22Rv1 (cell line): Measurements from ENCODE around the gene DTD1.

Source experiments
- ZFX ChIP-seq: fragments of 450-650 bp; IDR thresholded peaks from 2 replicates; pipeline ENCODE4 v1.6.1; 2017; ENCODE audit warnings: antibody characterized with exemption, borderline replicate concordance
- TF ChIP-seq, protein P1 (sequence below): fragments of 450-650 bp; IDR thresholded peaks from 2 replicates; pipeline ENCODE4 v1.5.1; 2017; ENCODE audit warnings: mild to moderate bottlenecking

DNA sequence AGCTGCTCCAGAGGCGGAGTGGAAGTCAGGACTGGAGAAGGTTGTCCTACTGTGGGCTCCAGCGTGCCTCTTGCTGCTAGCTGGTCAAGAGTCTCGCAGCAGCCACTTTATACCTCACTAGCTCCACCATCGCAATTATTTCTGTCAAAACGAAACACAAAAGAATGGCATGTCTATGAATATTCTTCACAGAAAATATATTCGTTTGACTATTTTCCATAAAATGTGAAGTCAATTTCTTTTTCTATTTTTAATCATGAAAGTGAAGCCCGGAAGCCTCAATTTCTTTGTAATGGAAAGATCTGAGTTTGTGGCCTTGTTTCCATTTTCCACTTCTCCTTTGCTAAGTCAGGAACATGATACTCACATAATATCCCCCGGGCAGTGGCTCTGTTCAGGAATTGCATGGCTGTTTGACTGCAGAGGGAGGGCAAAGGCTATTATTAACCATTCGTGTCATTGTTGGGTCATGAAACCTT is 51.7 kb downstream of the DTD1 start:
- TF ChIP-seq, protein P1, sequence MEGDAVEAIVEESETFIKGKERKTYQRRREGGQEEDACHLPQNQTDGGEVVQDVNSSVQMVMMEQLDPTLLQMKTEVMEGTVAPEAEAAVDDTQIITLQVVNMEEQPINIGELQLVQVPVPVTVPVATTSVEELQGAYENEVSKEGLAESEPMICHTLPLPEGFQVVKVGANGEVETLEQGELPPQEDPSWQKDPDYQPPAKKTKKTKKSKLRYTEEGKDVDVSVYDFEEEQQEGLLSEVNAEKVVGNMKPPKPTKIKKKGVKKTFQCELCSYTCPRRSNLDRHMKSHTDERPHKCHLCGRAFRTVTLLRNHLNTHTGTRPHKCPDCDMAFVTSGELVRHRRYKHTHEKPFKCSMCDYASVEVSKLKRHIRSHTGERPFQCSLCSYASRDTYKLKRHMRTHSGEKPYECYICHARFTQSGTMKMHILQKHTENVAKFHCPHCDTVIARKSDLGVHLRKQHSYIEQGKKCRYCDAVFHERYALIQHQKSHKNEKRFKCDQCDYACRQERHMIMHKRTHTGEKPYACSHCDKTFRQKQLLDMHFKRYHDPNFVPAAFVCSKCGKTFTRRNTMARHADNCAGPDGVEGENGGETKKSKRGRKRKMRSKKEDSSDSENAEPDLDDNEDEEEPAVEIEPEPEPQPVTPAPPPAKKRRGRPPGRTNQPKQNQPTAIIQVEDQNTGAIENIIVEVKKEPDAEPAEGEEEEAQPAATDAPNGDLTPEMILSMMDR = no peak
- no peak for TF ChIP-seq ZFX
